Muscle of leg (tissue), 11 donors: ENCODE measurements around the gene EML1. TPM values are rescaled to one million over a fixed set of nuclear protein-coding genes. Genes with fewer than 3 reads are reported as not detected.

ENCODE experiments used
- DNase-seq: peaks from one replicate; pipeline ENCODE4 v3.0.0; 2013
- H3K27ac ChIP-seq: one replicate; pipeline ENCODE4 v1.5.1; 2013; ENCODE audit warnings: mild to moderate bottlenecking, low read length, control low read depth
- H3K27me3 ChIP-seq: one replicate; pipeline ENCODE4 v1.6.1; 2013; ENCODE audit warnings: low read length; ENCODE audit not compliant: control insufficient read depth, insufficient read depth
- H3K36me3 ChIP-seq: one replicate; pipeline ENCODE4 v1.6.1; 2013; ENCODE audit warnings: low read length; ENCODE audit not compliant: control insufficient read depth, insufficient read depth
- H3K4me1 ChIP-seq: one replicate; pipeline ENCODE4 v1.6.1; 2013; ENCODE audit warnings: low read length; ENCODE audit not compliant: control insufficient read depth, insufficient read depth
- H3K4me3 ChIP-seq: one replicate; pipeline ENCODE4 v1.5.1; 2013; ENCODE audit warnings: low read length, control low read depth
- H3K9me3 ChIP-seq: replicated peaks from 2 replicates; pipeline ENCODE4 v1.6.1; 2013; ENCODE audit warnings: low read depth, low read length; ENCODE audit not compliant: control insufficient read depth
- WGBS: methylation state at CpG from one replicate; pipeline ENCODE4 v1.1.5; 2013; ENCODE audit warnings: missing lambda C conversion rate; ENCODE audit not compliant: insufficient coverage; 5-methylcytosine and 5-hydroxymethylcytosine counted together
- polyA plus RNA-seq, 8 donors: library from polyadenylated mRNA; unstranded; fragments of 120-200 nt; gene quantifications; one replicate each; pipeline versions ENCODE4 v1.2.1 to v1.2.3, GENCODE V29; 2013; ENCODE audit warnings: inconsistent platforms in 1 of 8, low replicate concordance in 1 of 8; ENCODE audit not compliant: insufficient read length in 8 of 8, insufficient read depth in 1 of 8
- total RNA-seq: library from RNA; stranded (reverse); fragments of 120-200 nt; gene quantifications from one replicate; pipeline ENCODE4 v1.2.4, GENCODE V29; 2013

The EML1 gene
- total and polyA plus RNA-seq, 9 donors, result 24.3 to 51.2 (median 42.2) TPM

- no peak for DNase-seq
- Histone ChIP-seq H3K27ac (peak overlapping the region; percentile 92), H3K4me3 (no peak overlapping the region), H3K36me3 (no peaks in the 10 kb centered on the region), H3K27me3 (peaks cover 2% of the 10 kb centered on the region), H3K4me1 (peaks cover 34% of the 10 kb centered on the region), H3K9me3 (no peaks in the 10 kb centered on the region)
- 83% methylated on average over 6 of the region's 6 CpGs for WGBS
These were observed 2.2 kb upstream of the EML1 start for GRCh38 chr14:99790978-99791376.

GRCh38 chr14:99791476-99792209 is 1.6 kb upstream of the EML1 start:
- WGBS, result 56% methylated on average over 13 of the region's 13 CpGs
- Histone ChIP-seq H3K36me3 (no peaks in the 10 kb centered on the region), H3K27me3 (peaks cover 2% of the 10 kb centered on the region), H3K9me3 (no peaks in the 10 kb centered on the region), H3K27ac (peak overlapping the region; percentile 92), H3K4me3 (no peak overlapping the region), H3K4me1 (peaks cover 28% of the 10 kb centered on the region)
- DNase-seq, result peak; percentile 76

- peak; percentile 53 for DNase-seq
- Histone ChIP-seq H3K27me3 (peaks cover 2% of the 10 kb centered on the region), H3K4me1 (peaks cover 24% of the 10 kb centered on the region), H3K9me3 (no peaks in the 10 kb centered on the region), H3K4me3 (no peak overlapping the region), H3K27ac (peak overlapping the region; percentile 92), H3K36me3 (no peaks in the 10 kb centered on the region)
- 100% methylated on average over 1 of the region's 6 CpGs for WGBS
These were observed 1.0 kb upstream of the EML1 start for GRCh38 chr14:99792210-99792535.

- H3K36me3 ChIP-seq, result no peaks in the 10 kb centered on the region
- peak; percentile 57 for DNase-seq
- H3K4me3 ChIP-seq, result peak overlapping the region; percentile 47
- peak overlapping the region; percentile 92 for H3K27ac ChIP-seq
- peaks cover 19% of the 10 kb centered on the region for H3K4me1 ChIP-seq
- H3K9me3 ChIP-seq, result no peaks in the 10 kb centered on the region
- peaks cover 3% of the 10 kb centered on the region for H3K27me3 ChIP-seq
- WGBS, result 3% methylated on average over 65 of the region's 65 CpGs
These were observed 531 bp upstream of the EML1 start for GRCh38 chr14:99792551-99793212.

- Histone ChIP-seq H3K4me3 (peak overlapping the region; percentile 56), H3K27me3 (peaks cover 5% of the 10 kb centered on the region), H3K4me1 (peaks cover 17% of the 10 kb centered on the region), H3K36me3 (no peaks in the 10 kb centered on the region), H3K9me3 (no peaks in the 10 kb centered on the region), H3K27ac (no peak overlapping the region)
- WGBS, result 43% methylated on average over 1 of the region's 4 CpGs
- no peak for DNase-seq
These were observed 1.1 kb downstream of the EML1 start for GRCh38 chr14:99794151-99794780.

- peaks cover 17% of the 10 kb centered on the region for H3K4me1 ChIP-seq
These were observed 1.8 kb downstream of the EML1 start for GRCh38 chr14:99795046-99795445.

GRCh38 chr14:99797231-99797630 is 4.0 kb downstream of the EML1 start:
- Histone ChIP-seq H3K27me3 (peaks cover 3% of the 10 kb centered on the region), H3K4me3 (no peak overlapping the region), H3K27ac (no peak overlapping the region), H3K36me3 (no peaks in the 10 kb centered on the region), H3K9me3 (no peaks in the 10 kb centered on the region), H3K4me1 (peaks cover 6% of the 10 kb centered on the region)
- DNase-seq, result no peak

More at GRCh38 chr14:99795046-99795445, 1.8 kb downstream of the EML1 start:
- H3K36me3 ChIP-seq, result no peaks in the 10 kb centered on the region
- DNase-seq, result no peak
- H3K9me3 ChIP-seq, result no peaks in the 10 kb centered on the region
- H3K27me3 ChIP-seq, result peaks cover 5% of the 10 kb centered on the region
- H3K4me3 ChIP-seq, result no peak overlapping the region
- WGBS, result 86% methylated on average over 2 of the region's 4 CpGs
- no peak overlapping the region for H3K27ac ChIP-seq

- peaks cover 3% of the 10 kb centered on the region for H3K27me3 ChIP-seq
- no peaks in the 10 kb centered on the region for H3K9me3 ChIP-seq
- H3K4me1 ChIP-seq, result peaks cover 14% of the 10 kb centered on the region
- no peak overlapping the region for H3K27ac ChIP-seq
- DNase-seq, result no peak
- no peaks in the 10 kb centered on the region for H3K36me3 ChIP-seq
- no peak overlapping the region for H3K4me3 ChIP-seq
- WGBS, result no CpG with 5 or more reads among the region's 5 CpGs
These were observed 7.6 kb downstream of the EML1 start for GRCh38 chr14:99800781-99801180.

- DNase-seq, result no peak
- Histone ChIP-seq H3K36me3 (no peaks in the 10 kb centered on the region), H3K27ac (peak overlapping the region; percentile 37), H3K4me3 (no peak overlapping the region), H3K27me3 (peaks cover 3% of the 10 kb centered on the region), H3K4me1 (peaks cover 20% of the 10 kb centered on the region), H3K9me3 (no peaks in the 10 kb centered on the region)
- 89% methylated on average over 9 of the region's 13 CpGs for WGBS
These were observed 9.3 kb downstream of the EML1 start for GRCh38 chr14:99802301-99803105.
